Measurements from ENCODE around the gene C3orf70. TPM values are rescaled to one million over a fixed set of nuclear protein-coding genes. Genes with fewer than 3 reads are reported as not detected.
A peak's percentile ranks its signal among the peaks of the same experiment; 100 is the strongest.

The C3orf70 gene, protein sequence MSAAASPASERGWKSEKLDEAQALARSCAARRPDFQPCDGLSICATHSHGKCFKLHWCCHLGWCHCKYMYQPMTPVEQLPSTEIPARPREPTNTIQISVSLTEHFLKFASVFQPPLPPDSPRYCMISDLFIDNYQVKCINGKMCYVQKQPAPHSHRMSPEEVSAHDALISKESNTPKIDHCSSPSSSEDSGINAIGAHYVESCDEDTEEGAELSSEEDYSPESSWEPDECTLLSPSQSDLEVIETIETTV
- total RNA-seq (2022): 0.10 and 0.12 TPM in 2 replicates
- Bru-seq, nascent RNA: percentile 17 among the genes with signal in this experiment
- BruChase-seq, experiment 1, labeled RNA remaining after a 6-hour chase: percentile 10 among the genes with signal in this experiment
- BruChase-seq, experiment 2, labeled RNA remaining after a 2-hour chase: percentile 15 among the genes with signal in this experiment
- long read RNA-seq: 0 reads

DNA sequence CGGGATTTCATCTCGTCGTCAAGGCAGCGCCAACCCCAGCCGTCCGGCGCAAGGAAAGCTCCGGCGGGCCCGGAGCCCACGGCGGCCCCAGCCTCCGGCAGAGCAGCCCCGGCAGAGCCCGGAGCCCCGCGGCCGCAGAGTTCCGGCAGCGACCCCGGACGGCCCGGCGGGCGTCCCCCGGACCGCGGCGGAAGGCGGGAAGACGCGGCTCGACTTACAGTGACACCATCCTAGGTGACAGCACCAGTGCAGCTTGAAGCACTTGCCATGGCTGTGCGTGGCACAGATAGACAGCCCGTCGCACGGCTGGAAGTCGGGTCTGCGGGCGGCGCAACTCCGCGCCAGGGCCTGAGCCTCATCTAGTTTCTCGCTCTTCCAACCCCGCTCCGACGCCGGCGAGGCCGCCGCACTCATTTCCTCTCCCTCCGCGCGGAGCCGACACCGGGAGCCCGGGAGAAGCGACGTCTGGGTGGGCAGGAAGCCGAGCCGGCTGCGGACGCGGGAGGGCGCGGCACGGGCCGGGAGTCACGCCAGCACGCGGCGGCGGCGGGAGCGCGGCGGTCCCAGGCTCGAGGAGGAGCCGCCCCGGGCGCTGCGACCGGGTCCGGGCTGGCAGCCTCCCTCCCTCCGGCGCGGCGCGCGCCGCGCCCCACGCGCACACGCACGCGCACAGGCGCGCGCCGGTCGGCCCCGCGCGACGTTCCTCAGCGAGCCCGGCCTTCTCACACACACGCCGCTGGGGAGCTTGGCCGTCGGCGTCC is at the start of gene C3orf70:
Gene C3orf70, minus strand, starts transcription at position 651 of the 761 bp plus-strand sequence. Its CDS starts 237 bp downstream, at position 414.
- Mint-ChIP-seq H3K4me3 (ENCODE audit: low read depth, unreplicated experiment) (no peak within 1 kb of the TSS), H3K27ac (ENCODE audit: unreplicated experiment) (no peak within 1 kb of the TSS), H3K27me3 (ENCODE audit: unreplicated experiment) (no peaks in the 10 kb centered on the region), H3K9me3 (ENCODE audit: low read depth, unreplicated experiment) (no peaks in the 10 kb centered on the region), H3K4me1 (ENCODE audit: low read depth, unreplicated experiment) (no peaks in the 10 kb centered on the region), H3K36me3 (ENCODE audit: insufficient read depth, unreplicated experiment) (peaks cover 13% of the 10 kb centered on the region)
- peak; percentile 52 for DNase-seq
- TF ChIP-seq, protein P1, sequence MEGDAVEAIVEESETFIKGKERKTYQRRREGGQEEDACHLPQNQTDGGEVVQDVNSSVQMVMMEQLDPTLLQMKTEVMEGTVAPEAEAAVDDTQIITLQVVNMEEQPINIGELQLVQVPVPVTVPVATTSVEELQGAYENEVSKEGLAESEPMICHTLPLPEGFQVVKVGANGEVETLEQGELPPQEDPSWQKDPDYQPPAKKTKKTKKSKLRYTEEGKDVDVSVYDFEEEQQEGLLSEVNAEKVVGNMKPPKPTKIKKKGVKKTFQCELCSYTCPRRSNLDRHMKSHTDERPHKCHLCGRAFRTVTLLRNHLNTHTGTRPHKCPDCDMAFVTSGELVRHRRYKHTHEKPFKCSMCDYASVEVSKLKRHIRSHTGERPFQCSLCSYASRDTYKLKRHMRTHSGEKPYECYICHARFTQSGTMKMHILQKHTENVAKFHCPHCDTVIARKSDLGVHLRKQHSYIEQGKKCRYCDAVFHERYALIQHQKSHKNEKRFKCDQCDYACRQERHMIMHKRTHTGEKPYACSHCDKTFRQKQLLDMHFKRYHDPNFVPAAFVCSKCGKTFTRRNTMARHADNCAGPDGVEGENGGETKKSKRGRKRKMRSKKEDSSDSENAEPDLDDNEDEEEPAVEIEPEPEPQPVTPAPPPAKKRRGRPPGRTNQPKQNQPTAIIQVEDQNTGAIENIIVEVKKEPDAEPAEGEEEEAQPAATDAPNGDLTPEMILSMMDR (IDR thresholded peaks at IDR 0.05; ENCODE audit: unreplicated experiment): no peak
- BruUV-seq (replicated peaks): no TSS peak
- CTCF ChIA-PET: interaction anchor here (0.5 to 1.3 kb wide), 3 partner anchors 19 to 1339 kb away, joined by 3 to 6 read pairs (median 4); no protein-coding TSS in a partner anchor
- intact Hi-C loops (cut with micrococcal nuclease; ENCODE audit: unreplicated experiment): no loop called here

DNA sequence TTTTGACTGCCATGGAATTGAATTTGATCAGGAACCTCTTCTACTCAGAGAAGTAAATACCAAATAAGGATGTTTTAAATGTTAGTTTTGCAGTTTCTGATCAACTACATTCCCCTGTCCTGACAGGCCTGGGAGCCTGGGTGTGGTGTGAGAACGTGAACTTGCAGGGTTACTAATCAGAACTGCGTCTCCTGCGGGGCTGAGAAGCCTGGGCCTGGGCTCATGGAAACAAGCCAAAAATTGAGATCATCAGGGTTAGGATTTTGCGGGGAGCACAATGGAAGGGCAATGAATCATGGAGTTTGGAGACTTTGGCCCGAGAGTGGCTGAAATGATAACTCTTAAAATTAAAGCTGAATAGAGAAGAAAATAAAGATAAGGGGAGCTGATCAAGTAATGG is 47.8 kb upstream of the C3orf70 start:
- CTCF ChIA-PET: interaction anchor here (0.6 to 0.7 kb wide), 2 partner anchors 60 to 1294 kb away, joined by 3 to 4 read pairs; no protein-coding TSS in a partner anchor

DNA sequence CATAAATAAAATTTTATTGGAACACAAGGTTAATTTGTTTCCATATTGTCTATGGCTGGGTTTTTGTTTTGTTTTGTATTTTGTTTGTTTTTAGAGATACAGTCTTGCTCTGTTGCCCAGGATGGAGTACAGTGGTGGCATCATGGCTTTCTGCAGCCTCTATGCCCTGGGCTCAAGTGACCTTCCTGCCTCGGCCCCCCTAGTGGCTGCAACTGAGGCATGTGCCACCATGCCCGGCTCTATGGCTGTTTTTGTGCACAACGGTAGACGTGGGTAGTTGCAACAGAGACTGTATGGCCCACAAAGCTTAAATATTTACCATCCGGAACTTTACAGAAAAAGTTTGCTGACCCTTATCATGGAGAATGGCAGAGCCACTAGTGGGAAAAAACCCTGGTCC is 46.8 kb upstream of the C3orf70 start:
- no peak overlapping the region for H3K4me3 Mint-ChIP-seq (ENCODE audit: low read depth, unreplicated experiment)
- no peak for DNase-seq
- no peak overlapping the region for H3K27ac Mint-ChIP-seq (ENCODE audit: unreplicated experiment)
- TF ChIP-seq, protein P1 (IDR thresholded peaks at IDR 0.05; ENCODE audit: unreplicated experiment): no peak
- BruUV-seq (replicated peaks): no TSS peak
- H3K4me1 Mint-ChIP-seq (ENCODE audit: low read depth, unreplicated experiment): no peaks in the 10 kb centered on the region
- intact Hi-C loops (cut with micrococcal nuclease; ENCODE audit: unreplicated experiment): no loop called here
- peaks cover 2% of the 10 kb centered on the region for H3K9me3 Mint-ChIP-seq (ENCODE audit: low read depth, unreplicated experiment)
- H3K36me3 Mint-ChIP-seq (ENCODE audit: insufficient read depth, unreplicated experiment): no peaks in the 10 kb centered on the region
- CTCF ChIA-PET: no interaction called here
- H3K27me3 Mint-ChIP-seq (ENCODE audit: unreplicated experiment): no peaks in the 10 kb centered on the region

More for the DNA sequence above, 47.8 kb upstream of the C3orf70 start:
- TF ChIP-seq, protein P1 (IDR thresholded peaks at IDR 0.05; ENCODE audit: unreplicated experiment): no peak
- Mint-ChIP-seq H3K36me3 (ENCODE audit: insufficient read depth, unreplicated experiment) (no peaks in the 10 kb centered on the region), H3K4me1 (ENCODE audit: low read depth, unreplicated experiment) (no peaks in the 10 kb centered on the region), H3K4me3 (ENCODE audit: low read depth, unreplicated experiment) (no peak overlapping the region), H3K9me3 (ENCODE audit: low read depth, unreplicated experiment) (no peaks in the 10 kb centered on the region), H3K27ac (ENCODE audit: unreplicated experiment) (no peak overlapping the region), H3K27me3 (ENCODE audit: unreplicated experiment) (no peaks in the 10 kb centered on the region)
- no TSS peak for BruUV-seq (replicated peaks)
- intact Hi-C loops (cut with micrococcal nuclease; ENCODE audit: unreplicated experiment): no loop called here
- no peak for DNase-seq

DNA sequence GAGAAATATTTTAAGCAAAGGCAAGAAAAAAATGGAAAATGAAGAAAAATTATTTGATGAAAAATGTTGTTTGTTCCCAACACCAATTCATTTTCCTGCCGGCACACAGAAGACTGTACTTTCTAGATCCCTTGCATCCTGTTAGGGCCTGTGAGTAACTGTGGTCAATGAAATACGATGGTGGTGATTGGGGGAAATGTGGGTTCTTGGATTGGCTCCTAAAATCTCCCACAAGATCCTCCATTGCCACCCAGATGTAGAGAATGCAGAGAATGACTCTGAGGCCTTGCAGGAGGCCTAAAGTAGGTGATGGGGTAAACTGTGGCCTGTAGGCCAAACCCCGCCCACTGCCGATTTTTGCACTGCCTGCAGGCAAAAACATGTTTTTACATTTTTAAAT is 46.3 kb upstream of the C3orf70 start:
- Mint-ChIP-seq H3K27me3 (ENCODE audit: unreplicated experiment) (no peaks in the 10 kb centered on the region), H3K4me1 (ENCODE audit: low read depth, unreplicated experiment) (no peaks in the 10 kb centered on the region), H3K4me3 (ENCODE audit: low read depth, unreplicated experiment) (no peak overlapping the region), H3K27ac (ENCODE audit: unreplicated experiment) (no peak overlapping the region), H3K36me3 (ENCODE audit: insufficient read depth, unreplicated experiment) (no peaks in the 10 kb centered on the region), H3K9me3 (ENCODE audit: low read depth, unreplicated experiment) (peaks cover 2% of the 10 kb centered on the region)
- TF ChIP-seq, protein P1 (IDR thresholded peaks at IDR 0.05; ENCODE audit: unreplicated experiment): no peak
- BruUV-seq (replicated peaks): no TSS peak
- DNase-seq: no peak
- intact Hi-C loops (cut with micrococcal nuclease; ENCODE audit: unreplicated experiment): no loop called here
- CTCF ChIA-PET: no interaction called here
